HepG2 (cell line): ENCODE data around the gene MACROH2A1. TPM values are rescaled to one million over a fixed set of nuclear protein-coding genes. Genes with fewer than 3 reads are reported as not detected.

Experiments
- ATF1 ChIP-seq: IDR thresholded peaks from 2 replicates; pipeline ENCODE4 v1.6.1; 2016; ENCODE audit warnings: mild to moderate bottlenecking, control low read depth
- DNMT1 ChIP-seq: sonication (generic); formaldehyde crosslinking; IDR thresholded peaks from 2 replicates; pipeline ENCODE4 v1.5.1; 2020; ENCODE audit warnings: mild to moderate bottlenecking, missing genetic modification reagents
- GPN1 ChIP-seq: sonication (generic); formaldehyde crosslinking; IDR thresholded peaks from 2 replicates; pipeline ENCODE4 v1.5.1; 2020; ENCODE audit warnings: missing genetic modification reagents, borderline replicate concordance
- MLX ChIP-seq: IDR thresholded peaks from 2 replicates; pipeline ENCODE4 v1.6.1; 2016
- MXD3 ChIP-seq: IDR thresholded peaks from 2 replicates; pipeline ENCODE4 v1.6.1; 2016; ENCODE audit warnings: mild to moderate bottlenecking, missing biosample characterization, missing genetic modification reagents
- POLR2AphosphoS5 ChIP-seq: IDR thresholded peaks from 2 replicates; pipeline ENCODE4 v1.6.1; 2012; ENCODE audit warnings: low read depth, low read length
- RFXAP ChIP-seq: sonication (generic); formaldehyde crosslinking; IDR thresholded peaks from 2 replicates; pipeline ENCODE4 v1.4.0; 2020; ENCODE audit warnings: missing genetic modification reagents, borderline replicate concordance
- RXRB ChIP-seq: IDR thresholded peaks from 2 replicates; pipeline ENCODE4 v1.6.1; 2016; ENCODE audit warnings: borderline replicate concordance, missing genetic modification reagents, missing compliant biosample characterization
- SOX5 ChIP-seq: IDR thresholded peaks from 2 replicates; pipeline ENCODE4 v1.6.1; 2016; ENCODE audit warnings: borderline replicate concordance
- TP53 ChIP-seq: sonication (generic); formaldehyde crosslinking; conservative IDR thresholded peaks from 2 replicates; pipeline ENCODE4 v1.4.0; 2020; ENCODE audit warnings: missing genetic modification reagents
- XRCC5 ChIP-seq: fragments of 200-400 bp; formaldehyde crosslinking; optimal IDR thresholded peaks from 2 replicates; pipeline ENCODE3; 2017; ENCODE audit warnings: mild to moderate bottlenecking, low read length
- ZFX ChIP-seq: sonication (generic); formaldehyde crosslinking; IDR thresholded peaks from 2 replicates; pipeline ENCODE4 v1.4.0; 2020; ENCODE audit warnings: mild to moderate bottlenecking, low read depth, missing genetic modification reagents, moderate library complexity
- ZGPAT ChIP-seq: IDR thresholded peaks from 2 replicates; pipeline ENCODE4 v1.6.1; 2016; ENCODE audit warnings: mild to moderate bottlenecking
- ZNF224 ChIP-seq: sonication (generic); formaldehyde crosslinking; IDR thresholded peaks from 2 replicates; pipeline ENCODE4 v1.5.0; 2020; ENCODE audit warnings: mild to moderate bottlenecking, missing genetic modification reagents
- ZNF274 ChIP-seq: sonication (generic); formaldehyde crosslinking; IDR thresholded peaks from 2 replicates; pipeline ENCODE4 v1.5.1; 2020; ENCODE audit warnings: mild to moderate bottlenecking, missing genetic modification reagents
- ZNF549 ChIP-seq: sonication (generic); formaldehyde crosslinking; IDR thresholded peaks from 2 replicates; pipeline ENCODE4 v1.5.0; 2020; ENCODE audit warnings: missing genetic modification reagents
- polyA plus RNA-seq, 8 experiments: library from polyadenylated mRNA; depleted of rRNA in 3 of 8; stranded (reverse) in 7 of 8; unstranded in 1 of 8; fragments of >200 nt; fragmentation: Illumina TruSeq in 4 of 8; extraction: Trizol in 4 of 8; gene quantifications; 2 replicates each; pipeline versions ENCODE4 v1.2.1 to v1.2.3, GENCODE V29; 2011 to 2016; ENCODE audit warnings: low read depth in 4 of 8, missing spikeins in 1 of 8, mixed read lengths in 1 of 8; ENCODE audit not compliant: insufficient read depth in 1 of 8
- total RNA-seq, 5 experiments: library from RNA; depleted of rRNA; stranded (reverse); fragments of >200 nt; fragmentation: Illumina TruSeq; extraction: Trizol; gene quantifications; 2 replicates each; pipeline ENCODE4 v1.2.3, GENCODE V29; 2016; ENCODE audit warnings: low read depth in 1 of 5
- TF ChIP-seq, protein P1 (sequence below): IDR thresholded peaks from 2 replicates; pipeline ENCODE4 v1.4.0; 2020; ENCODE audit warnings: mild to moderate bottlenecking, missing genetic modification reagents
- TF ChIP-seq, protein P2 (sequence below): IDR thresholded peaks from 2 replicates; pipeline ENCODE4 v1.6.1; 2016; ENCODE audit warnings: missing compliant biosample characterization, missing genetic modification reagents, borderline replicate concordance

MACROH2A1 gene
- total and polyA plus RNA-seq, 2 of the 13 experiments (the other 11 are each of a cell fraction or from before 2014, with no cell fraction given) = 69.1 to 158 TPM

GRCh38 chr5:135308752-135309151 is 90.3 kb downstream of the MACROH2A1 start (continued):
- TF ChIP-seq, protein P1, sequence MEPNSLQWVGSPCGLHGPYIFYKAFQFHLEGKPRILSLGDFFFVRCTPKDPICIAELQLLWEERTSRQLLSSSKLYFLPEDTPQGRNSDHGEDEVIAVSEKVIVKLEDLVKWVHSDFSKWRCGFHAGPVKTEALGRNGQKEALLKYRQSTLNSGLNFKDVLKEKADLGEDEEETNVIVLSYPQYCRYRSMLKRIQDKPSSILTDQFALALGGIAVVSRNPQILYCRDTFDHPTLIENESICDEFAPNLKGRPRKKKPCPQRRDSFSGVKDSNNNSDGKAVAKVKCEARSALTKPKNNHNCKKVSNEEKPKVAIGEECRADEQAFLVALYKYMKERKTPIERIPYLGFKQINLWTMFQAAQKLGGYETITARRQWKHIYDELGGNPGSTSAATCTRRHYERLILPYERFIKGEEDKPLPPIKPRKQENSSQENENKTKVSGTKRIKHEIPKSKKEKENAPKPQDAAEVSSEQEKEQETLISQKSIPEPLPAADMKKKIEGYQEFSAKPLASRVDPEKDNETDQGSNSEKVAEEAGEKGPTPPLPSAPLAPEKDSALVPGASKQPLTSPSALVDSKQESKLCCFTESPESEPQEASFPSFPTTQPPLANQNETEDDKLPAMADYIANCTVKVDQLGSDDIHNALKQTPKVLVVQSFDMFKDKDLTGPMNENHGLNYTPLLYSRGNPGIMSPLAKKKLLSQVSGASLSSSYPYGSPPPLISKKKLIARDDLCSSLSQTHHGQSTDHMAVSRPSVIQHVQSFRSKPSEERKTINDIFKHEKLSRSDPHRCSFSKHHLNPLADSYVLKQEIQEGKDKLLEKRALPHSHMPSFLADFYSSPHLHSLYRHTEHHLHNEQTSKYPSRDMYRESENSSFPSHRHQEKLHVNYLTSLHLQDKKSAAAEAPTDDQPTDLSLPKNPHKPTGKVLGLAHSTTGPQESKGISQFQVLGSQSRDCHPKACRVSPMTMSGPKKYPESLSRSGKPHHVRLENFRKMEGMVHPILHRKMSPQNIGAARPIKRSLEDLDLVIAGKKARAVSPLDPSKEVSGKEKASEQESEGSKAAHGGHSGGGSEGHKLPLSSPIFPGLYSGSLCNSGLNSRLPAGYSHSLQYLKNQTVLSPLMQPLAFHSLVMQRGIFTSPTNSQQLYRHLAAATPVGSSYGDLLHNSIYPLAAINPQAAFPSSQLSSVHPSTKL (CRISPR knock-in tag) = peak; percentile 72
- no peak for TF ChIP-seq DNMT1
- no peak for TF ChIP-seq ZNF224 (CRISPR knock-in tag)
- TF ChIP-seq SOX5 (CRISPR knock-in tag) = no peak
- TF ChIP-seq MXD3 (CRISPR knock-in tag) = no peak
- TF ChIP-seq ZFX (CRISPR knock-in tag) = no peak
- no peak for TF ChIP-seq TP53 (CRISPR knock-in tag)
- TF ChIP-seq MLX = peak; percentile 78; the same call in 1 of the 2 replicates
- TF ChIP-seq ATF1 (CRISPR knock-in tag) = no peak
- no peak for TF ChIP-seq ZNF549 (CRISPR knock-in tag)
- TF ChIP-seq XRCC5 = no peak
- no peak for TF ChIP-seq ZGPAT (CRISPR knock-in tag)
- TF ChIP-seq ZNF274 (CRISPR knock-in tag) = no peak
- no peak for TF ChIP-seq GPN1 (CRISPR knock-in tag)
- TF ChIP-seq POLR2AphosphoS5 = no peak
- no peak; the same call in 1 of the 2 replicates for TF ChIP-seq RXRB (CRISPR knock-in tag)
- no peak for TF ChIP-seq RFXAP (CRISPR knock-in tag)
- TF ChIP-seq, protein P2, sequence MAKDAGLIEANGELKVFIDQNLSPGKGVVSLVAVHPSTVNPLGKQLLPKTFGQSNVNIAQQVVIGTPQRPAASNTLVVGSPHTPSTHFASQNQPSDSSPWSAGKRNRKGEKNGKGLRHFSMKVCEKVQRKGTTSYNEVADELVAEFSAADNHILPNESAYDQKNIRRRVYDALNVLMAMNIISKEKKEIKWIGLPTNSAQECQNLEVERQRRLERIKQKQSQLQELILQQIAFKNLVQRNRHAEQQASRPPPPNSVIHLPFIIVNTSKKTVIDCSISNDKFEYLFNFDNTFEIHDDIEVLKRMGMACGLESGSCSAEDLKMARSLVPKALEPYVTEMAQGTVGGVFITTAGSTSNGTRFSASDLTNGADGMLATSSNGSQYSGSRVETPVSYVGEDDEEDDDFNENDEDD = no peak
